T-cell (primary cell): Measurements from ENCODE around the gene MAP3K10. TPM values are rescaled to one million over a fixed set of nuclear protein-coding genes. Genes with fewer than 3 reads are reported as not detected.

Experiments
- ATAC-seq, 4 experiments: fragments of 200-7000 bp in 3 of 4; fragments of 150-1000 bp in 1 of 4; cut with Tn5 transposase; replicated peaks in 1 of 4; 1 replicate in 3 of 4; 2 replicates in 1 of 4; pipeline ENCODE4 v1.10.0; 2021; ENCODE audit warnings: moderate library complexity in 3 of 4, mild to moderate bottlenecking in 2 of 4, moderate number of reproducible peaks in 1 of 4
- CTCF ChIA-PET, 2 donors: fragments of 300-600 bp; sonication (Branson Sonifier 250); formaldehyde crosslinking; loops; one replicate each; lab custom pipeline; 2022; ENCODE audit warnings: antibody characterized with exemption in 2 of 2; lab: Charles Lee
- POLR2A ChIA-PET, 2 donors: fragments of 300-600 bp; sonication (Branson Sonifier 250); formaldehyde crosslinking; loops; one replicate each; lab custom pipeline; 2022; ENCODE audit warnings: antibody characterized with exemption in 2 of 2; lab: Charles Lee
- DNase-seq, 35 experiments: peaks; one replicate each; pipeline versions ENCODE4 v3.0.0 to v3.0.0-alpha.2; 2013 to 2023
- H3K27ac ChIP-seq: one replicate; pipeline ENCODE4 v1.5.1; 2013; ENCODE audit warnings: low read length
- H3K27me3 ChIP-seq, 2 experiments: replicated peaks in 1 of 2; 1 replicate in 1 of 2; 2 replicates in 1 of 2; pipeline versions ENCODE4 v1.6.1 to v1.7.0; 2013; ENCODE audit warnings: low read length in 1 of 2, mixed read lengths in 1 of 2; ENCODE audit not compliant: control insufficient read depth in 2 of 2, insufficient read depth in 2 of 2; ENCODE audit errors: extremely low read depth in 1 of 2
- H3K36me3 ChIP-seq, 2 donors: 1 replicate in 1 of 2; 2 replicates in 1 of 2; pipeline versions ENCODE4 v1.6.1 to v1.7.0; 2013; ENCODE audit warnings: low read length in 1 of 2; ENCODE audit not compliant: control insufficient read depth in 2 of 2, insufficient read depth in 1 of 2; ENCODE audit errors: extremely low read depth in 1 of 2
- H3K4me1 ChIP-seq, 2 experiments: 1 replicate in 1 of 2; 2 replicates in 1 of 2; pipeline versions ENCODE4 v1.6.1 to v1.7.0; 2013; ENCODE audit warnings: low read length in 2 of 2, mixed read lengths in 1 of 2; ENCODE audit not compliant: insufficient read depth in 2 of 2, control insufficient read depth in 1 of 2; ENCODE audit errors: extremely low read depth in 1 of 2
- H3K4me3 ChIP-seq, 2 donors: 1 replicate in 1 of 2; 2 replicates in 1 of 2; pipeline versions ENCODE4 v1.5.1 to v1.7.0; 2013; ENCODE audit warnings: mild to moderate bottlenecking in 2 of 2, low read length in 1 of 2, moderate library complexity in 1 of 2; ENCODE audit not compliant: control insufficient read depth in 1 of 2; ENCODE audit errors: extremely low read depth in 1 of 2
- H3K9me3 ChIP-seq: 2 replicates; pipeline ENCODE4 v1.7.0; 2013
- H3K27ac Mint-ChIP-seq, 2 donors: one replicate each; pipeline ENCODE4 v1.8.0; 2020 to 2021; ENCODE audit warnings: mild to moderate bottlenecking in 2 of 2, mixed read lengths in 2 of 2
- H3K27me3 Mint-ChIP-seq, 2 donors: one replicate each; pipeline ENCODE4 v1.8.0; 2021 to 2022; ENCODE audit warnings: mixed read lengths in 2 of 2
- H3K36me3 Mint-ChIP-seq: one replicate; pipeline ENCODE4 v1.8.0; 2021; ENCODE audit warnings: mixed read lengths
- H3K4me1 Mint-ChIP-seq, 3 donors: one replicate each; pipeline ENCODE4 v1.8.0; 2020 to 2022; ENCODE audit warnings: mixed read lengths in 3 of 3, mild to moderate bottlenecking in 1 of 3
- H3K4me3 Mint-ChIP-seq, 3 donors: one replicate each; pipeline ENCODE4 v1.8.0; 2020 to 2022; ENCODE audit warnings: mild to moderate bottlenecking in 3 of 3, mixed read lengths in 3 of 3, moderate library complexity in 3 of 3
- H3K9me3 Mint-ChIP-seq, 3 donors: one replicate each; pipeline ENCODE4 v1.8.0; 2020 to 2022; ENCODE audit warnings: mixed read lengths in 3 of 3
- WGBS: methylation state at CpG from one replicate; pipeline ENCODE4 v1.1.5; 2013; ENCODE audit warnings: missing lambda C conversion rate; ENCODE audit not compliant: insufficient coverage; 5-methylcytosine and 5-hydroxymethylcytosine counted together
- total RNA-seq, 35 experiments: library from RNA in 6 of 35; stranded (reverse) in 6 of 35; fragments of 120-200 nt in 1 of 35; gene quantifications; one replicate each; pipeline versions ENCODE4 v1.2.1 to v1.2.4 and lab custom pipeline; 2013 to 2026

Gene MAP3K10
- total RNA-seq, 5 donors from 2014 or later (not counting 1 experiment from before 2014, with no cell fraction given) = 20.9 to 39.6 (median 33.0) TPM

DNA sequence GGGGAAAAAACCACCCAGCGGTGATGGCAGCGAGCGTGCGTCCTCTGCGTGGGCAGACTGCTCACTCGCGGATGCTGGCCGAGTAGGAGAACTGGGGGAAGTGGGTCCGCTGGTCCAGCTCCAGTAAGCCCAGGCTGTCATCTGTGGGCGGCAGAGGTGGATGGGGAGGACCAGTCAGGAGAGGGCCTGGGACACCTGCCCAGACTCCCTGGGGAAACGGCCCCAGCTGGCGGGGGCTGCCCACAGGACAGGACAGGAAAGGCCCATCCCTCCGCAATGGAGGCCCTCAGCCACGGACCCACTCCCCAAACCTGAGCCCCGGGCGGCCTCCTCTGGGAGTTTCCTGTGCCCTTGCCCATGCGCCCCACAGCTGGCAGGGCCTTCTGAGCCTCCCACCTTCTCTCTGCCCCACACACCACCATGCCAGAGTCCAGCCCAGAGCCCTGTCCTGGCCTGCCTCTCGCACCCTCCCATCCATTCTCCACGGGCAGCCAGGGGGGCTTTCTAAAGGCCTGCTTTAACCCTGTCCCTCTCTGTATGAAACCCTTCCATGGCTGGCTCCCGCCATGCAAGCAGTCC lies 42.7 kb downstream of the MAP3K10 start:
- H3K9me3 Mint-ChIP-seq = no peaks in the 10 kb centered on the region
- H3K36me3 Mint-ChIP-seq = peaks cover 19% of the 10 kb centered on the region
- no peak overlapping the region for H3K4me3 Mint-ChIP-seq
- ChIA-PET CTCF (interaction anchor here in 1 of 2 donors (0.6 kb wide), 1 partner anchor 10 kb away, joined by 5 read pairs; no protein-coding TSS in a partner anchor), POLR2A (no interaction called here)
- no peak overlapping the region for H3K27ac Mint-ChIP-seq
- Histone ChIP-seq H3K4me1 (no peaks in the 10 kb centered on the region), H3K9me3 (no peaks in the 10 kb centered on the region), H3K36me3 (peaks cover 12 to 49% of the 10 kb centered on the region in 2 donors), H3K4me3 (no peak overlapping the region), H3K27me3 (no peaks in the 10 kb centered on the region), H3K27ac (no peak overlapping the region)
- no peak for DNase-seq
- ATAC-seq = no peak
- H3K27me3 Mint-ChIP-seq = no peaks in the 10 kb centered on the region
- 95% methylated on average over 17 of the region's 20 CpGs for WGBS
- H3K4me1 Mint-ChIP-seq = peaks cover 8 to 13% (median 11%) of the 10 kb centered on the region in 3 donors

DNA sequence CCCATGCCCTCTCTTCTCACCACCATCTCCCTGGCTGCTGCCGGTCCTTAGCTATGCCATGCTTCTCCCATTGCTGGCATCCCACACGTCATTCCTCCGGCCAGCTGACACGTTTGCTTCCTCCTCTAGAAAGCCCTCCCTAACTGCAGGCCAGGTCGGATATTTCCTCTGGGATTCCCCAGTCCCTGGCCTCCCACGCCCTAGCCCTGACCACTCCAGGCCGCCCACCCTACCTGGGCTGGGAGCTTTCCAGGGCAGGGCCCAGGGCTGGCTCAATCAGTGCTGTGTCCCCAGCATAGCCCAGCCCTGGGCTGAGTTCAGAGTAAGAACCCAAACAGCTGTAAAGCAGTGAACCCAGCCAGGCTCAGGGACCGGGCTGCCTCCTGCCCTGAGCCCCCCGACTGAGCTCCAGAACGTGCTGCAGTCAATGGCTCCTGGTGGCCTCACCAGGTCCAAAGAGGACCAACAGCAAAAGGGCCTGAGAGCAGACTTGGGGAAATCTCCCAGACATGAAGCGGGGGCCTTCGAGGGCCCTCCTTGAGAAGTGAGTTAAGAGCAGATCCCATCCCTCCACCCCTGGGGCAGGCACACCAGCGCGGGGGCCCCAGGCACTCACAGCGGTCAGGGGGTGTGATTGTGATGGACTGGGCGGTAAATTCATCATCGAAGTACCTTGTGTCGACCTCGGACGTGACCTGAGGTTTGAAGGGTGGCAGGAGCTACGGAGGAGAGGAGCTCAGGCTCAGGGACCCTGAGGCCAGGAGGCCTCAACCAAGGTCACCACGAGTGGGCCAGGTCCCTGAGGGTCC lies 43.4 kb downstream of the MAP3K10 start:
- H3K36me3 ChIP-seq = peaks cover 12 to 56% of the 10 kb centered on the region in 2 donors
- no peak overlapping the region for H3K4me3 ChIP-seq
- POLR2A ChIA-PET = no interaction called here
- WGBS = 96% methylated on average over 16 of the region's 22 CpGs
- H3K36me3 Mint-ChIP-seq = peaks cover 26% of the 10 kb centered on the region
- no peak overlapping the region for H3K27ac ChIP-seq
- peaks cover 2 to 5% (median 4%) of the 10 kb centered on the region in 3 donors for H3K4me1 Mint-ChIP-seq
- no peak overlapping the region for H3K27ac Mint-ChIP-seq
- H3K9me3 ChIP-seq = no peaks in the 10 kb centered on the region
- no peak for ATAC-seq
- no peak for DNase-seq
- H3K4me1 ChIP-seq = no peaks in the 10 kb centered on the region
- CTCF ChIA-PET = interaction anchor here in 1 of 2 donors (0.6 kb wide), 1 partner anchor 9 kb away, joined by 5 read pairs; no protein-coding TSS in a partner anchor
- no peaks in the 10 kb centered on the region for H3K9me3 Mint-ChIP-seq
- H3K27me3 ChIP-seq = no peaks in the 10 kb centered on the region
- no peak overlapping the region for H3K4me3 Mint-ChIP-seq
- H3K27me3 Mint-ChIP-seq = no peaks in the 10 kb centered on the region

DNA sequence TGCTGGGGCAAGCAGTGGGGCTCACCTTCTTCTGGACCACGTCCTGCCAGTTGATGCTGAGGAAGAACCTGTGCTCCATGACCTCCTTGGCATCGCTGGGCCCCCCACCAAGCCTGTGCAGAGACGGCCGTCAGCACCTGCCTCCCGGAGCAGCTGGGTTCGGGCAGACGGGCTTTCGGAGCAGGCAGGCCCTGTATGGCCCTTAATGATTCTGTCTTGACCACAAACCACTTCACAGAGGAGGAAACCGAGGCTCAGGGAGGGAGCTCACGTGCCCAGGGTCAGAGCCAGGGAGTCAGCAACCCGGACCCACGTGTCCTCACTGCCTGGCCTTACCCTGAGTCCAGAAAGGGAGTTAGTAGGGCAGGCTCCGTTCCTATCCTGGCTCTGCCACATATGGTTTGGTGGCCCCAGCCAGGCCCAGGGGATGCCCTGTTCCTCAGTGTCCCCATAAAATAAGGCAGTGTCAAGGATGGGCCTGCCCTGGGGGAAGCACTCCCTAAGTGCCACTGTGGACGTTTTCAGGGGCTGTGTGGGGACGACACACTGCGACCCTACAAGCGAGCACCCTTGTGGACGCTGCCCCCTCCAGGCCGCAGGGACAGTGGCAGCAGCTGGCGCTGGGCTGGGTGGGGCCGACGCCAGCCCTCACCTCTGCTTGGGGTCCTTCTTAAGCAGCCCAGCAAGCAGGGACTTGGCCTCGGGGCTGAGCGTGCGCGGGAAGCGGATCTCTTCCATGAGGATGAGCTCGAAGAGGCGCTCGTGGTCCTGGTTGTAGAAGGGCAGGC lies 44.2 kb downstream of the MAP3K10 start:
- peaks cover 12 to 64% of the 10 kb centered on the region in 2 donors for H3K36me3 ChIP-seq
- DNase-seq (no peak), ATAC-seq (no peak)
- no peaks in the 10 kb centered on the region for H3K4me1 ChIP-seq
- H3K4me3 ChIP-seq = no peak overlapping the region
- H3K4me1 Mint-ChIP-seq = no peaks in the 10 kb centered on the region
- no peak overlapping the region for H3K27ac ChIP-seq
- H3K4me3 Mint-ChIP-seq = no peak overlapping the region
- no peaks in the 10 kb centered on the region for H3K9me3 Mint-ChIP-seq
- H3K27me3 Mint-ChIP-seq = no peaks in the 10 kb centered on the region
- H3K36me3 Mint-ChIP-seq = peaks cover 29% of the 10 kb centered on the region
- H3K9me3 ChIP-seq = no peaks in the 10 kb centered on the region
- no peak overlapping the region for H3K27ac Mint-ChIP-seq
- H3K27me3 ChIP-seq = no peaks in the 10 kb centered on the region
- POLR2A ChIA-PET = no interaction called here
- CTCF ChIA-PET = no interaction called here
- WGBS = 93% methylated on average over 24 of the region's 30 CpGs

DNA sequence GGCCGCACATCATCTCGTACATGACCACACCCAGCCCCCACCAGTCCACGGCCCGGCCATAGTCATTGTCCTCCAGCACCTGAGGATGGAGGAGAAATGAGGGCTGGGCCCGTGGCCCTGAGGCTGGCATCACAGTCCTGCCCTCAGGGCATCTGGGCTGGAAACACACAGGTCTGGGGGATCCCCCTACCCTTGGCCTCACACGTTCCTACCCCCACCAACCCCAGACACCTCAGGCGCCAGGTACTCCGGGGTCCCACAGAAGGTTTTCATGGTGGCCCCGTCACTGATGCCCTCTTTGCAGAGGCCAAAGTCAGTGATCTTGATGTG lies 44.8 kb downstream of the MAP3K10 start:
- peaks cover 18 to 70% of the 10 kb centered on the region in 2 donors for H3K36me3 ChIP-seq
- H3K9me3 ChIP-seq = no peaks in the 10 kb centered on the region
- no peaks in the 10 kb centered on the region for H3K4me1 Mint-ChIP-seq
- no peaks in the 10 kb centered on the region for H3K4me1 ChIP-seq
- H3K4me3 ChIP-seq = no peak overlapping the region
- peaks cover 30% of the 10 kb centered on the region for H3K36me3 Mint-ChIP-seq
- H3K27ac Mint-ChIP-seq = no peak overlapping the region
- ChIA-PET CTCF (interaction anchor here in 1 of 2 donors (0.6 kb wide), 1 partner anchor 78 kb away, joined by 3 read pairs; no protein-coding TSS in a partner anchor), POLR2A (no interaction called here)
- DNase-seq (no peak), ATAC-seq (no peak)
- no peaks in the 10 kb centered on the region for H3K27me3 Mint-ChIP-seq
- no peak overlapping the region for H3K4me3 Mint-ChIP-seq
- 90% methylated on average over 4 of the region's 9 CpGs for WGBS
- H3K27me3 ChIP-seq = no peaks in the 10 kb centered on the region
- H3K9me3 Mint-ChIP-seq = no peaks in the 10 kb centered on the region
- no peak overlapping the region for H3K27ac ChIP-seq

DNA sequence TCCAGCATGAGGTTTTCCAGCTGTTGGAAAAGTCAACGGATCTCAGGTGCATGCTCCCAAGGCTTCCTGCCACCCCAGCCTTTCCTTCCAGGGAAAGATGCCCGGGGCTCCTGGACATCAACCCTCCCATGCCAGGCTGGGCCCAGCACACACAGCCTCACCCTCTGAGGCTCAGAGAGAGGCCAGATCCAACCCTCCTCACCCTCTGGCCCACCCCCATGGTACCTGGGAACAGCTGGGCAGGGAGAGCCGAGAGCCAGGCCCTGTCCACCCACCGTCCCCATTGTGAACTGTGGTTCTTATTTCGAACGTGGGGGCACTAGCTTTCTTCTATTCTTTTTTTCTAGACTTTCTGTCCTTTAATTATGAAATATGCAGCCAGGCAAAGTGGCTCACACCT lies 45.1 kb downstream of the MAP3K10 start:
- H3K36me3 ChIP-seq = peaks cover 21 to 73% of the 10 kb centered on the region in 2 donors
- H3K9me3 Mint-ChIP-seq = no peaks in the 10 kb centered on the region
- no peaks in the 10 kb centered on the region for H3K4me1 Mint-ChIP-seq
- H3K4me3 ChIP-seq = no peak overlapping the region
- H3K4me3 Mint-ChIP-seq = no peak overlapping the region
- DNase-seq = no peak
- H3K27ac Mint-ChIP-seq = no peak overlapping the region
- H3K27me3 Mint-ChIP-seq = no peaks in the 10 kb centered on the region
- no peak overlapping the region for H3K27ac ChIP-seq
- H3K27me3 ChIP-seq = no peaks in the 10 kb centered on the region
- POLR2A ChIA-PET = no interaction called here
- WGBS = 96% methylated on average over 6 of the region's 6 CpGs
- H3K9me3 ChIP-seq = no peaks in the 10 kb centered on the region
- peaks cover 34% of the 10 kb centered on the region for H3K36me3 Mint-ChIP-seq
- no peaks in the 10 kb centered on the region for H3K4me1 ChIP-seq
- no peak for ATAC-seq
- CTCF ChIA-PET = interaction anchor here in 1 of 2 donors (0.6 kb wide), 1 partner anchor 78 kb away, joined by 3 read pairs; no protein-coding TSS in a partner anchor

DNA sequence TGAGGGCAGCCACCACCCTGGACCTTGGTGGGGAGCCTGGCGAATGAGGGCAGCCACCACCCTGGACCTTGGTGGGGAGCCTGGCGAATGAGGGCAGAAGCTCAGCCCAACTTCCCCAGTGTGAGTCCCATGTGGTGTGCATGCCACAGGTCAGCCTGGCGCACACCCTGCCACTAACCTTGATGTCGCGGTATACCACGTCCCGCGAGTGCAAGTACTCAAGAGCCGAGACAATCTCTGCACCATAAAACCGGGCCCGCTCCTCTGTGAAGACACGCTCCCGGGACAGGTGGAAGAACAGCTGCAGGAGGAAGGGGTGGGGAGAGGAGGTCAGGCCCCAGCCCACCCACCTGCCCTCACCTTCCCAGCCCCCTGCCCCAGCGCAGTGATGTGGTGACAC lies 46.6 kb downstream of the MAP3K10 start:
- Histone ChIP-seq H3K9me3 (no peaks in the 10 kb centered on the region), H3K27me3 (no peaks in the 10 kb centered on the region), H3K4me1 (no peaks in the 10 kb centered on the region), H3K4me3 (no peak overlapping the region), H3K36me3 (peaks cover 28 to 84% of the 10 kb centered on the region in 2 donors), H3K27ac (no peak overlapping the region)
- POLR2A ChIA-PET = no interaction called here
- Mint-ChIP-seq H3K4me3 (no peak overlapping the region), H3K4me1 (no peaks in the 10 kb centered on the region), H3K27me3 (no peaks in the 10 kb centered on the region), H3K9me3 (no peaks in the 10 kb centered on the region), H3K36me3 (peaks cover 34% of the 10 kb centered on the region), H3K27ac (no peak overlapping the region)
- no peak for DNase-seq
- CTCF ChIA-PET = no interaction called here
- no peak for ATAC-seq
- WGBS = 99% methylated on average over 5 of the region's 14 CpGs
